SW480 (cell line): Measurements from ENCODE around the gene CFDP1.
"Not testable (repeated sequence)": the region's sequence is repeated elsewhere in the genome, so short reads cannot be mapped to it uniquely, and the experiment has no call there.

Experiments
- DNase-seq: peaks from one replicate; pipeline ENCODE4 v3.0.0-alpha.2; 2016; ENCODE audit warnings: low spot score

CFDP1 gene

DNA sequence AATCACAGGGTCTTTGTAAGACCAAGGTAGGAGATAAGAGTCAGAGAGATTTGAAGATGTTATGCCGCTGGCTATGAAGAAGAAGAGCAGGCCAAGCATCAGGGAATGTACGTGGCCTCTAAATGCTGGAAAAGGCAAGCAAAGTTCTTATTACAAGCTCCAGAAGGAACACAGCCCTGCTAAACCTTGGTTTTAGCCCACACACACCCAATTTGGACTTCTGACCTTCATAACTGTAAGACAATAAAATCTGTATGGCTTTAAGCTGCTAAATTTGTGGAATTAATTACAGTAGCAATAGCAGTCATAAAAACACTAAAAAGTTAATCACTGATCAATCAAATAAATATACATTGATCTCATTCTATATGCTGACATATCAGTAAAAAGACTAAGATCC lies 25.1 kb upstream of the CFDP1 start:
- DNase-seq: no peak

DNA sequence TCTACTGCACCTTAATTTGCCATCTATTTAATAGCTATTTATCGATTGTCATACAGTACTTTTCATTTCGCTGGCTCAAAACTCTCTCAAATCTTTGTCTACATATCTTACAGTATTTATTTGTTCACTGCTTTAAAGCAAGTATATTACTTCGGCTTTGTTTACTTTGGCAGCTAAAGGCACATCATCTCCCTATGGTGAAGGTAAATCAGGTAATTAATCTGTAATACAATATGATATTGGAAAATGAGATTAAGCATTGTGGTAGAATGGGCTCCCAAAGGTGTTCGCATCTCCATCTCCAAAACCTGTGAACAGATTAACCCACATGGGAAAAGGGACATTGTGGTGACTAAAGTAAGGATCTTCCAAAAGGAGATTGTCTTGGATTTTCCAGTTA lies 24.7 kb upstream of the CFDP1 start:
- DNase-seq: no peak

DNA sequence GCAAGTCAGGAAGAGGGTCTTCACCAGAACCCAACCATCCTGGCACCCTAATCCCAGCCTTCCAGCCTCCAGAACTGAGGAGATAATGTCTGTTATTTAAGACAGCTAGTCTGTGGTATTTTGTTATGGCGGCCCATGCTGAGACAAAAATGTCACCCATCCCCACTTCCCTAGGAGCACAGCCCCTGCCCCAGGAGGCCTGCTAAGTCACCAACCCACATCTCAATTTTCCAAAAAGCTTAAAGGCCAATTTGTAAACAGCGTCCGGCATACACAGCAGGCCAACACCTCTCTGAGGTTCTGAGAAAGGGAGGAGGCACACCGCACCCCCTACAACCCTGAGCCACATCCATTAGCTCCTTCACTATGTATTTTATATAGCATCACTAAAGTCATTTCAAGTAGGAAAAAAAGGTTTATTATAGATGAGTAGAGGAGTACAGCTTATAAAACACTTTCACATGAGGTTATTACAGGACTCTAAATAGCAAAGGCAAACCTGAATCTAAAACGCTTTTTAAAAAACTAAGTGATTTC lies 24.2 kb upstream of the CFDP1 start:
- no peak for DNase-seq

DNA sequence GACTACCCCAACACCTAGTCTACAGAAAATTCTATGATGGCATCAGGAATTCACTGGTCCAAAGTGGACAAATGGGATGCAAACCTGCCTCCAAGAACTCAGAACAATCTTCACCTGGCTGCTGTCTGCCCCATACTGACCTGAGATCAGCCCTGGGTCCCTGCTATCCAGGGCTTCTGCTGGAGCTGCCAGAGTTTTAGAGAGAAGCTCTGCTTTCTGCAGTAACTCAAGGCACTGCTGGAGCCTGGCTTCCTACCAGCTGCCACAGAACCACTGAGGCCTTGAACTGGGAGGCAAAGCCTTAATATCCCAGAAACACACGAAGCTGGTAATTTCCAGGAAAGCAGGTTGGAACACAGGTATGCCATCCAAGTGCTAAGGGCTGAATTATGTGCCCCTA lies 23.7 kb upstream of the CFDP1 start:
- DNase-seq: no peak

DNA sequence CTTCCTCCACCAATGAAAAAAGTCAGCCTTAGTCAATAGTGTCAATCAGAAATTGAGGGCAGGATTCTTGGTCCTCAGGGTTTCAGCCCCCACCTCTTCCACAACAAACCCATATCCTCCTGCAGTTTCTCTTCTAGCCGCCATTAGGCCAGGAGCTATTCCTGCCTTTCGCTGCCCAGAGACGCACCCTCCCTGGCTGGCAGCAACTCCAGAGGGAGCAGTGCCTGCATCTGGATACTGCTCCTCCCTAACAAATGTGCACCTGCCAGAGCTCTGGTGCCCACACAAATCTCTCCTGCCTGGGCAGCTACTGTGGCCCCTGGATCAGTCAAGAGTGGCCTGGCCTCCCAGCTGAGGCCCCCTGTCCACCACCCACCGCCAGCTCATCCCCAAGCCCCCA lies 23.2 kb upstream of the CFDP1 start:
- not testable (repeated sequence) for DNase-seq

DNA sequence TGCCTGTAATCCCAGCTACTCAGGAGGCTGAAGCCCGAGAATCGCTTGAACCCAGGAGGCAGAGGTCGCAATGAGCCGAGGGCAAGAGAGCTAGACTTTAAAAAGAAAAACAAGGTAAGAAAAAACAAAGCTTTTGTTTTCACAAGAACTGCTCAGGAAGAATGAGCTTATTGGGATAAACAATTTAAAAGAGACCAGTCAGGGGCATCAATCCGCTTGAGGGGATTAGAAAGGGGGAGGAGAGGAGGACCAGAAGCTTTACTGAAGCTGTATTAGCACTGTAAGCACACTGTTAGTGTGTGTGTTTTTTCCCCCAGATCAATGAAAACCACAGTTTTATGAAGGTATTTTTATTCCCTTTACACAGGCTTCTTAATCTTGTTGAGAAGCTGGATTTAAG lies 22.4 kb upstream of the CFDP1 start:
- no peak for DNase-seq

DNA sequence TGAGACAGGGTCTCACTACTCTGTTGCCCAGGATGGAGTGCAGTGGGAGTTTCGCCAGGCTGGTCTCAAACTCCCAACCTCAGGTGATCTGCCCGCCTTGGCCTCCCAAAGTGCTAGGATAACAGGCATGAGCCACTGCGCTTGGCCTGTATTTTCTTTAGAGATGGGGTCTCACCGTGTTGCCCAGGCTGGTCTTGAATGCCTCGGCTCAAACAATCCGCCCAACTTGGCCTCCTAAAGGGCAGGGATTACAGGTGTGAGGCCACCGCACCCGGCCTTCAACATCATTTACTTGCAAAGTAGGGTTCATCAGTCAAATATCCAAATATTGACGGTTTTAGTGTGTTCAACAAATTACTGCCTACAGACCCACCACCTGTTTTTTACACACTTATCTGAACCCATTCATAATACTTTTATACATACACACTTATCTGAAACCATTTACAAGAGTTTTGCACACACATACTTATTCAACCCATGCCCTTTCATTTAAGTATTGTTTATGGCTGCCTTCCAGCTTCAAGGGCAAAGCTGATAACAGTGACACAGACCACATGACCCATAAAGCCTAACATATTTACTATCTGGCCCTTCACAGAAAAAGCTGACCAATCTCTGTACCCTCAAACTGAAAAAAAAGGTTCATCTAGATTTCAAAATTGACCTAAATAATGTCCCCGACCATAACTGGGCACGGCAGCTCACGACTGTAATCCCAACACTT lies 19.3 kb upstream of the CFDP1 start:
- DNase-seq: no peak

- DNase-seq: no peak
Observed at GRCh38 chr16:75446416-75446815, 13.1 kb upstream of the CFDP1 start.

DNA sequence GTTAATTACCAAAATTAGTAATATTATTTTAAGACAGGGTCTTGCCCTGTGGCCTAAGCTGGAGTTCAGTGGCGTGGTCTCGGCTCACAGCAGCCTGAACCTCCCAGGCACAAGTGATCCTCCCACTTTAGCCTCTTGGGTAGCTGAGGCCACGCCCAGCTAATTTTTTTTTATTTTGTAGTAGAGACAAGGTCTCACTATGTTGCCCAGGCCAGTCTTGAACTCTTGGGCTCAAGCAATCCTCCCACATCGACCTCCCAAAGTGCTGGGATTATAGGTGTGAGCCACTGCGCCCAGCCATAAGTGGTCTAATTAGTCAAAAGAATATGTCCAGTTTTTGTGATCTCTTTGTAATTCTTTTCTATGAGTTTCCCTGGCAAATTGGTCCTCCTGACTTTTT lies 12.0 kb upstream of the CFDP1 start:
- DNase-seq: no peak

DNA sequence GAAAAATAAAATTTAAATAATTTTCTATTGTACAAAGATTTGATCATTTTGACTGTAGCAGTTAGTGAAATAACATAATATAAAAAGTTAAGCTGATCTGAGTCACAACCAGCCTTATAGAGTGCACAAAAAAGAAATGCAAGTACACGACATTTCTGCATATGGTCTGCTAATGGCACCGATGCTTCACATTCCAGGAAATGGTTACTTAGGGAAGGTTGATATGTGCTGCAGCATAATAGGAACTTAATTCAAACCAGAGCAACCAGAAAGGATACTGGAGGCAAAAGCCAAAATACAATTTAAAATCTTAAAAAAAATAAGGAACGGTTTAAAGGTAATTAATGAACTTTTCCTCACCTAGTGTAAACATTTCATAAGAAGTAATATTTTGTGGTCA lies 10.0 kb upstream of the CFDP1 start:
- DNase-seq: no peak

DNA sequence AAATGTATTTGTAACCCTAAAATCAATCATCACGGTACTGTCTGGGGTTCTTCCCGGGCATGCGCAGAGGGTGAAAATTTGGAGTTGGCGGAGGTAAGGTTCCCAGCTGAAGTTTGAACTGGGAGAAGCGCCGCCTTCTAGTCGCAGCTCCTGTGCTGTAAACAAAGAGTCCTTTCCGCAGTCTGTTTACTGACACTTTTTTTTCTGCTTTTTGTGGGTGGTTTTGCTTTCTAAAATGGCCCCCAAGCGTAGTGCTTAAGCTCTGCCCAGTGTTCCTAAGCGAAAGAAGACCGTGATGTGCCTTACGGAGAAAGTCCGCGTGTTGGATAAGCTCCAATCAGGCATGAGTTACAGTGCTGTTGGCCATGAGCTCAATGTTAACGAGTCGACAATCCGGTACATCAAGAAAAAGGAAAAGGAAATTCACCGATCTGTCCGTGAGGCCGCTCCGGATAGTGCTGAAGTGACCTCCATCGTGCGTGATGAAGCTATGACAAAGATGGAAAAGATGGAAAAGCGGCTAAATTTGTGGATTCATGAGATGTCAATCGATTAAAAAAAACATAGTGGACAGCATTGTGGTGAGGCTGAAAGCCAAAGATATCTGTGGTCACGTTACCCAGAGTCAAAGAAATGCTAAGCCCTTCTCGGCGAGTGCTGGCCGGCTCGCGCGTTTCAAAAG lies 570 bp upstream of the CFDP1 start:
- peak; percentile 92 for DNase-seq

DNA sequence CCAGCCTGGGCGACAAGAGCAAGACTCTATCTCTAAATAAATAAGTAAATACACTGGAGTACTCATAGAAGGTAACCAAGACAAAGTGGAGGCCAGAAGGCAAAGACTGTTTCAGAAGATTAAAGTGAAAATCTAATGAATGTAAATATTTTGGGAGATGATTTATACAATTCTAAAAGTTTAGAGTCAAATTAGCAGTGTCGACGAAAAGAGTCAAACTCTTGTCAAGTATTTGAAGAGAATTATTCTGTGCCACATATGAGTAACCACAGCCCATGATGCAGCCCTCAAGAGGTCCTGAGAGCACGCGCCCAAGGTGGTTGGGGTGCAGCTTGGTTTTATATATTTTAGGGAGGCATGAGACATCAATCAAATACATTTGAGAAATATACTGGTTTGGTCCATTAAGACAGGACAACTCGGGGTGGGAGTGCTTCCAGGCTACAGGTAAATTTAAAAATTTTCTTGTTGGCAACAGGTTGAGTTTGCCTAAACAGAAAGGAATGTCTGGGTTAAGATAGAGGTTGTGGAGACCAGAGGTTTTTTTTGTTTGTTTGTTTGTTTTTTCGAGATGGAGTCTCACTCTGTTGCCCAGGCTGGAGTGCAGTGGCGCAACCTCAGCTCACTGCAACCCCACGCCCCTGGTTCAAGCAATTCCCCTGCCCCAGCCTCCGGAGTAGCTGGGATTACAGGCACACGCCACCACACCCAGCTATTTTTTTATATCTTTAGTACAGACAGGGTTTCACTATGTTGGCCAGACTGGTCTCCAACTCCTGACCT lies 3.5 kb downstream of the CFDP1 start:
- no peak for DNase-seq

DNA sequence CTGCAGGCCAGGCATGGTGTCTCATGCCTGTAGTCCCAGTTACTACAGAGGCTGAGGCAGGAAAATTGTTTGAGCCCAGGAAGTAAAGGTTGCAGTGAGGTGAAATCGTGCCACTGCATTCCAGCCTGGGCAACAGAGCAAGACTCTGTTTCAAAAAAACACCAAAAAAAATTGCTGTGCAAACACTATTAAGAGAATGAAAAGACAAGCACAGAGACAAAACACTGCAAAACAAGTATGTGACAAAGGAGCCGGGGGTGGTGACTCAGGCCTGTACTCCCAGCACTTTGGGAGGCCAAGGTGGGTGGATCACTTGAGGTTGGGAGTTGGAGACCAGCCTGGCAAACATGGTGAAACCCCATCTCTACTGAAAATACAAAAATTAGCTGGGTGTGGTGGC lies 6.8 kb downstream of the CFDP1 start:
- not testable (repeated sequence) for DNase-seq

- DNase-seq: not testable (repeated sequence)
Observed at GRCh38 chr16:75424105-75424762, 9.1 kb downstream of the CFDP1 start.

DNA sequence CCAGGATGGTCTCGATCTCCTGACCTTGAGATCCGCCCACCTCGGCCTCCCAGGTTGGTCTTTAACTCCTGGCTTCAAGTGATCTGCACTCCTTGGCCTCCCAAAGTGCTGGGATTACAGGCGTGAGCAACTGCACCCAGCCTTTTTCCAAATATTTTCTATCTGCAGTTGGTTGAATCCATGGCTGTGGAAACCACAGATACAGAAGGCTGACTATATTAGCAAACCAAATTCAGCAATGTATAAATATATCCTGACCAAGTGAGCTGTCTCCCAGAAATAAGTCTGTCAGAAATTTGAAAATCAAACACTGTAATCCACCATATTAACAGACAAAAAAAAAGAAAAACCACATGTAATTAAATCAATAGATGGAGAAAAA lies 9.6 kb downstream of the CFDP1 start:
- no peak for DNase-seq

DNA sequence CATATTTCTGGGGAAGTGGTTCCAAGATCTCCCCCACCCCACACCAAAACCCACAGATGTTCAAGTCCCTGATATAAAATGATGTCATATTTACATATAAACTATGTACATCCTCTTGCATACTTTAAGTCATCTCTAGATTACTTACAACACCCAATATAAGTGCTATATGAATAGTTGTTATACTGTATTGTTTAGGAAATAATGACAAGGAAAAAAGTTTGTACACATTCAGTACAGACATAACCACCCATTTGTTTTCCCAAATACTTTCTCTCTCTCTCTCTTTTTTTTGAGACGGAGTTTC lies 11.5 kb downstream of the CFDP1 start:
- DNase-seq: no peak

DNA sequence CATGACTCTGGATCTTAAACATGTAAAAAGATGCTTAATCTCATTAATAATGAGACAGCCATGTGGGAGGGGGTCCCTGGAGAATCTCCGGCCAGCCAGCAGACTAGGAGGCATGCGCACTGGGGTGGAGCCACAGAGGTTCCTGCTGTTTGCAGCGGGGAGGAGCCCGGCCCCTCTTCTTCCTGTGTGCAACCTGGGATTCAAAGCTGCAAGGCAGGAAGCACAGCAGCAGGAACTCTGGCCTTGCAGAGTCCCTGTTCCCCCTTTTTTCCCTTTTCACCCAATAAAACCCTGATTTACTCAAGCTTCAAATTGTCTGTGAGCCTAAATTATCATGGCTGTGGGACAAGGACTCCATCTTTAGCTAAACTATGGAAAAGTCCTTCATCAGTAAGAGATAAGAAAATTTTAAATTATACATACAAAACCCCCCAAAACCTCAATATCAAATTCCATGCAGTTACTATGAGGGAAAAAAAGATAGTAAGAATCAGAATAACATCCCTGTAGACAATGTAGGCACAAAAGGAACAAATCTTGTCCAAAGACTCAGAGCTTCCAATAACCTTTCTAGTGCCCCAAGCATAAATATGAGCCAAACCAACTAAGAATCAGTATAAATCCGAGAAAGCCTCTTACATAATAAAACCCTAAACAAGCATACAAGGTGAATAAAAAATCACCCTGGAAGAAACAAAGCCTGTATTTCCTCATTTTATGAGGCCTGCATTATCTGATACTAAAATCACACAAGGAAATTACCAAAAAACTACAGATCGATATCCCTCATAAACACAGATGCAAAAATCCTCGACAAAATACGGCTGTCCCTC lies 12.1 kb downstream of the CFDP1 start:
- no peak for DNase-seq

DNA sequence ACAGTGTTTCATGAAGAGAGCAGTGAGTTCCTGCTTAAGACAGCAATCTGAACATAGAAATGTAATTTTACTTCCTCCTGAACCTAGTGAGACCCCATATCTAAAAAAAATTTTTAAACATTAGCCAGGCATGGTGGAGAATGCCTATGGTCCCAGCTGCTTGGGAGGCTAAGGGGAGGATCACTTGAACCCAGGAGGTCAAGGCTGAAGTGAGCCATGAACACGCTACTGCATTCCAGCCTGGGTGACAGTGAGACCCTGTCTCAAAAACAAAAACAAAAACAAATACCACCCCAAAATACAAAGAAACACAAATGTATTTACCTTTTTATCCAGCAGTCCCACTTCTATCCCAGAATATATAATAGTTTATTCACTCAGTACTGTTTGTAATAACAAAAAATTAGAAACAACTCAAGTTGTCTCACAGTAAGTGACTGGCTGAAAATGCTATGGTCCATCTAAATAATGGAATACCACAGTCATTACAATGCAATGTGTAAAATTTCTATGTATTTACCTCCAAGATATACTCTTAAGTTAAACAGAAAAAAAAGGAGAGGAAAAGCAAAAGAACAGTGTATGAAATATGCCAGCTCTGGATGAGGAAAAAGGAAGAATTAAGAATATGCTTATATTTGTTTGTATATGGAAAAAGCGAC lies 16.3 kb downstream of the CFDP1 start:
- no peak for DNase-seq

DNA sequence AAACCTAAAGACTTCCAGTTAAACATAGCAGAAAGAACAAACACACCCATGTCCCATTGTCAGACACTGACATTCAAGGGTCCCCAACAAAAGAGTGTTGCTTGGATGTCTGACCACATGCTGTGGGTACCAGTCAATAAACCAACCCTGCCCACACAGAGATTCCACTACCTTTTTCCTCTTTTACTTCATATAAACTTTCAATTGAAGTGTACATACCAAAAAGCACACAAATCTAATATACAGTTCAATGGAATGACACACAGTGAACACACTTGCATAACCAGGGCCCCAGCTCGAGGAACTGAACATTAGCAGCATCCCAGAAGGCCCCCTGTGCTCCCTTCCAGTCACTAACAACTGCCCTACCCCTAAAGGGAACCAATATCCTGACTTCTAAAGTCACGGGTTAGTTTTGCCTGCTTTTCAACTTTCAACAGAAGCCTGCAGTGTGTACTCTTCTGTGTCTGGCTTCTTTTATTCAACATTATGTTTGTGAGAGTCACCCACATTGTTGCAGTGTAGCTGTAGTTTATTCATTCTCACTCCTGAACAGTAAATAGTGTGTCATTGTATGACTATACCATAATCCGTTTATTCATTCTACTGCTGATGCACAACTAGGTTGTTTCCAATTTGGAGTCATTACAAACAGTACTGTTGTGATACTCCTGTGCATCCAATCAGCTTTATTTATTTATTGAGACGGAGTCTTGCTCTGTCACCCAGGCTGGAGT lies 18.0 kb downstream of the CFDP1 start:
- DNase-seq: no peak

GRCh38 chr16:75413951-75414350 lies 19.4 kb downstream of the CFDP1 start:
- no peak for DNase-seq
